Liver (tissue), 3 donors: Measurements from ENCODE around the gene SIRT5.

Experiments
- HNF4G ChIP-seq: IDR thresholded peaks from 2 replicates; pipeline ENCODE4 v1.6.1; 2016; ENCODE audit warnings: antibody characterized with exemption
- JUND ChIP-seq, 2 donors: IDR thresholded peaks; 2 replicates each; pipeline ENCODE4 v1.6.1; 2016; ENCODE audit warnings: antibody characterized with exemption in 2 of 2
- SP1 ChIP-seq: IDR thresholded peaks from 2 replicates; pipeline ENCODE4 v1.6.1; 2018; ENCODE audit warnings: antibody characterized with exemption, mild to moderate bottlenecking
- TF ChIP-seq, protein P1 (sequence below): fragments of 150-350 bp; IDR thresholded peaks from 2 replicates; pipeline ENCODE4 v1.5.1; 2017; ENCODE audit warnings: improper control_type of control experiment, low read depth, low read length; ENCODE audit not compliant: missing input control
- TF ChIP-seq, protein P2 (sequence below): IDR thresholded peaks from 2 replicates; pipeline ENCODE4 v1.6.1; 2016; ENCODE audit warnings: antibody characterized with exemption
- TF ChIP-seq, protein P3 (sequence below): IDR thresholded peaks from 2 replicates; pipeline ENCODE4 v1.6.1; 2016; ENCODE audit warnings: antibody characterized with exemption
- donor health status: healthy.
- donor health status: healthy.

DNA sequence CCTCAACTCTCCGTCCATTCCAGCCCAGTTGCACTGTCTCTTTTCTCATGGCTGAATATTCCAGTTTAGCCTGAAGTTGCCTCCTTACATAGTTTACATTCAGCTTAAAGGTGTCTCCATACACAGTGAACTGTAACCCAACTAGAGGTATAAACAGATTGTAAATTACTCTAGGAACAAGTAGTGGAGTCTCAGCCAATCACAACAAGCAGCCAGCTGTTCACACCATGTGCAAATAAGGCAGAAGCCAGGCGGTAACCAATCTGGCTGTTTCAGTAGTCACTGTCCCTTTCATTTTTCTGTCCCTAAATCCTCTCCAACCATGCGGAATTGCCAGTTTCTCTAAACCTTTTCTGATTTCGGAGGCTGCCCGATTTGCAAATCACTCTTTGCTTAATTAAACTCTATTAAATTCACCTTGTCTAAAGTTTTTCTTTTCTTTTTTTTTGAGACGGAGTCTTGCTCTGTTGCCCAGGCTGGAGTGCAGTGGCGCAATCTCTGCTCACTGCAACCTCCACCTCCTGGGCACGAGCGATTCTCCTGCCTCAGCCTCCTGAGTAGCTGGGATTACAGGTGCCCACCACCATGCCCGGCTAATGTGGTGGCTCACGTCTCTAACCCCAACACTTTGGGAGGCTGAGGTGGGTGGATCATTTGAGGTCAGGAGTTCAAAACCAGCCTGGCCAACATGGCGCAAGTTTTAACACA is 49.4 kb upstream of the SIRT5 start:
- TF ChIP-seq, protein P1, sequence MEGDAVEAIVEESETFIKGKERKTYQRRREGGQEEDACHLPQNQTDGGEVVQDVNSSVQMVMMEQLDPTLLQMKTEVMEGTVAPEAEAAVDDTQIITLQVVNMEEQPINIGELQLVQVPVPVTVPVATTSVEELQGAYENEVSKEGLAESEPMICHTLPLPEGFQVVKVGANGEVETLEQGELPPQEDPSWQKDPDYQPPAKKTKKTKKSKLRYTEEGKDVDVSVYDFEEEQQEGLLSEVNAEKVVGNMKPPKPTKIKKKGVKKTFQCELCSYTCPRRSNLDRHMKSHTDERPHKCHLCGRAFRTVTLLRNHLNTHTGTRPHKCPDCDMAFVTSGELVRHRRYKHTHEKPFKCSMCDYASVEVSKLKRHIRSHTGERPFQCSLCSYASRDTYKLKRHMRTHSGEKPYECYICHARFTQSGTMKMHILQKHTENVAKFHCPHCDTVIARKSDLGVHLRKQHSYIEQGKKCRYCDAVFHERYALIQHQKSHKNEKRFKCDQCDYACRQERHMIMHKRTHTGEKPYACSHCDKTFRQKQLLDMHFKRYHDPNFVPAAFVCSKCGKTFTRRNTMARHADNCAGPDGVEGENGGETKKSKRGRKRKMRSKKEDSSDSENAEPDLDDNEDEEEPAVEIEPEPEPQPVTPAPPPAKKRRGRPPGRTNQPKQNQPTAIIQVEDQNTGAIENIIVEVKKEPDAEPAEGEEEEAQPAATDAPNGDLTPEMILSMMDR, result no peak
- TF ChIP-seq, protein P2, sequence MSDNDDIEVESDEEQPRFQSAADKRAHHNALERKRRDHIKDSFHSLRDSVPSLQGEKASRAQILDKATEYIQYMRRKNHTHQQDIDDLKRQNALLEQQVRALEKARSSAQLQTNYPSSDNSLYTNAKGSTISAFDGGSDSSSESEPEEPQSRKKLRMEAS, result no peak
- TF ChIP-seq, protein P3, sequence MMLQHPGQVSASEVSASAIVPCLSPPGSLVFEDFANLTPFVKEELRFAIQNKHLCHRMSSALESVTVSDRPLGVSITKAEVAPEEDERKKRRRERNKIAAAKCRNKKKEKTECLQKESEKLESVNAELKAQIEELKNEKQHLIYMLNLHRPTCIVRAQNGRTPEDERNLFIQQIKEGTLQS, result no peak
- TF ChIP-seq HNF4G (no peak), SP1 (no peak), JUND (IDR thresholded peaks at IDR 0.05) (no peak)
